HepG2 (cell line): ENCODE measurements around the gene AADACL4. TPM values are rescaled to one million over a fixed set of nuclear protein-coding genes. Genes with fewer than 3 reads are reported as not detected.
A peak's percentile ranks its signal among the peaks of the same experiment; 100 is the strongest.

ENCODE experiments used
- ATAC-seq: fragments of 200-7000 bp; cut with Tn5 transposase; 3 replicates; pipeline ENCODE4 v1.9.1; 2020; ENCODE audit warnings: mild to moderate bottlenecking, moderate library complexity
- BruUV-seq: library from RNA; stranded (reverse); fragments of 400-500 nt; replicated peaks from 2 replicates; lab custom pipeline; 2021; lab: Mats Ljungman, UMichigan
- CTCF ChIA-PET: fragments of 300-600 bp; formaldehyde crosslinking; extraction: SDS; loops from one replicate; lab custom pipeline; 2021; ENCODE audit warnings: low total read pairs, inconsistent platforms, low intra/inter-chr PET ratio; lab: Yijun Ruan, JAX
- POLR2A ChIA-PET: fragments of 350-600 bp; sonication (Branson Sonifier 250); formaldehyde crosslinking; loops from one replicate; lab custom pipeline; 2020; ENCODE audit warnings: antibody characterized with exemption, inconsistent platforms; lab: Yijun Ruan, JAX
- DNase-seq: peaks from one replicate; pipeline ENCODE4 v3.0.0-alpha.2; 2015; ENCODE audit warnings: low spot score
- FAIRE-seq: peaks from 3 replicates; lab custom pipeline; 2011; peaks lifted over from hg19 to GRCh38; lab: Jason Lieb, UNC
- H2AFZ ChIP-seq: one replicate; pipeline ENCODE4 v1.6.1; 2011; ENCODE audit warnings: low read length, inconsistent platforms
- H3K27ac ChIP-seq: fragments of 300-600 bp; 3 replicates; pipeline ENCODE4 v1.8.0; 2011; ENCODE audit warnings: mixed run types, mild to moderate bottlenecking, mixed read lengths, low read length, inconsistent platforms; ENCODE audit not compliant: insufficient read depth; ENCODE audit errors: extremely low read length
- H3K27me3 ChIP-seq, 2 experiments: fragments of 200-600 bp in 1 of 2; 2 replicates in 1 of 2; 3 replicates in 1 of 2; pipeline versions ENCODE4 v1.6.0 to v1.8.0; 2011; ENCODE audit warnings: low read length in 2 of 2, mild to moderate bottlenecking in 2 of 2, moderate library complexity in 2 of 2, inconsistent platforms in 1 of 2; ENCODE audit not compliant: insufficient read depth in 2 of 2, control insufficient read depth in 1 of 2
- H3K36me3 ChIP-seq, 2 experiments: fragments of 200-600 bp in 1 of 2; replicated peaks in 1 of 2; 2 replicates in 1 of 2; 3 replicates in 1 of 2; pipeline versions ENCODE4 v1.5.1 to v1.8.0; 2011; ENCODE audit warnings: low read length in 2 of 2, inconsistent platforms in 1 of 2; ENCODE audit not compliant: insufficient read depth in 2 of 2, control insufficient read depth in 1 of 2
- H3K4me1 ChIP-seq: 2 replicates; pipeline ENCODE4 v1.5.1; 2012; ENCODE audit warnings: low read length, inconsistent platforms; ENCODE audit not compliant: insufficient read depth
- H3K4me2 ChIP-seq: 2 replicates; pipeline ENCODE4 v1.6.0; 2011; ENCODE audit warnings: low read depth, low read length, inconsistent platforms
- H3K4me3 ChIP-seq, 3 experiments: fragments of 200-600 bp in 1 of 3; sonication (generic), shearing (Covaris generic) in 1 of 3; replicated peaks in 1 of 3; 2 replicates each; pipeline ENCODE4 v1.5.1; 2011 to 2016; ENCODE audit warnings: low read length in 3 of 3, inconsistent platforms in 2 of 3, low read depth in 2 of 3, mild to moderate bottlenecking in 2 of 3, control low read depth in 1 of 3, mixed read lengths in 1 of 3; ENCODE audit not compliant: insufficient read depth in 1 of 3
- H3K79me2 ChIP-seq: one replicate; pipeline ENCODE4 v1.6.1; 2011; ENCODE audit warnings: low read length, inconsistent platforms; ENCODE audit not compliant: insufficient read depth
- H3K9ac ChIP-seq: 2 replicates; pipeline ENCODE4 v1.6.0; 2011; ENCODE audit warnings: mild to moderate bottlenecking, low read depth, low read length, inconsistent platforms; ENCODE audit not compliant: insufficient read depth
- H3K9me3 ChIP-seq: 2 replicates; pipeline ENCODE4 v1.5.1; 2012; ENCODE audit warnings: mild to moderate bottlenecking, low read length
- H4K20me1 ChIP-seq: 2 replicates; pipeline ENCODE4 v1.6.0; 2011; ENCODE audit warnings: inconsistent platforms, mild to moderate bottlenecking, low read length, moderate library complexity; ENCODE audit not compliant: insufficient read depth
- AGO2 ChIP-seq: fragments of 200-400 bp; formaldehyde crosslinking; optimal IDR thresholded peaks from 2 replicates; pipeline ENCODE3; 2017; ENCODE audit warnings: mild to moderate bottlenecking, low read depth, low read length, moderate library complexity
- CENPX ChIP-seq: sonication (generic); formaldehyde crosslinking; IDR thresholded peaks from 2 replicates; pipeline ENCODE4 v1.9.0; 2021; ENCODE audit warnings: mild to moderate bottlenecking, missing genetic modification reagents, moderate library complexity
- FOXP1 ChIP-seq, 2 experiments: fragments of 450-650 bp in 1 of 2; IDR thresholded peaks; 2 replicates each; pipeline ENCODE4 v1.6.1; 2017 to 2018; ENCODE audit warnings: antibody characterized with exemption in 1 of 2
- HINFP ChIP-seq: sonication (generic); formaldehyde crosslinking; IDR thresholded peaks from 2 replicates; pipeline ENCODE4 v1.4.0; 2020; ENCODE audit warnings: low read depth, mild to moderate bottlenecking, missing genetic modification reagents
- HNRNPK ChIP-seq: fragments of 200-400 bp; formaldehyde crosslinking; IDR thresholded peaks from 2 replicates; pipeline ENCODE4 v1.6.1; 2018; ENCODE audit warnings: low read length, low read depth, moderate library complexity, mild to moderate bottlenecking; ENCODE audit not compliant: poor library complexity, severe bottlenecking
- MIER2 ChIP-seq: IDR thresholded peaks from 2 replicates; pipeline ENCODE4 v1.6.1; 2016; ENCODE audit warnings: missing biosample characterization, missing genetic modification reagents
- MIXL1 ChIP-seq: IDR thresholded peaks from 2 replicates; pipeline ENCODE4 v1.6.1; 2016
- RBFOX2 ChIP-seq: fragments of 200-400 bp; formaldehyde crosslinking; IDR thresholded peaks from 2 replicates; pipeline ENCODE4 v1.6.1; 2017; ENCODE audit warnings: low read depth, mild to moderate bottlenecking, low read length
- SAFB2 ChIP-seq: sonication (generic); formaldehyde crosslinking; IDR thresholded peaks from 2 replicates; pipeline ENCODE4 v1.5.1; 2020; ENCODE audit warnings: missing genetic modification reagents, low read depth, mild to moderate bottlenecking, borderline replicate concordance
- ZNF234 ChIP-seq: sonication (generic); formaldehyde crosslinking; conservative IDR thresholded peaks from 2 replicates; pipeline ENCODE4 v1.5.1; 2020; ENCODE audit warnings: mild to moderate bottlenecking, missing genetic modification reagents
- ZNF251 ChIP-seq: sonication (generic); formaldehyde crosslinking; IDR thresholded peaks from 2 replicates; pipeline ENCODE4 v1.9.0; 2021; ENCODE audit warnings: mild to moderate bottlenecking, missing genetic modification reagents
- ZNF280D ChIP-seq: sonication (generic); formaldehyde crosslinking; IDR thresholded peaks from 2 replicates; pipeline ENCODE4 v1.5.1; 2020; ENCODE audit warnings: mild to moderate bottlenecking, missing genetic modification reagents
- WGBS: methylation state at CpG from one replicate; pipeline ENCODE4 v1.1.6; 2017; ENCODE audit warnings: low lambda C conversion rate; 5-methylcytosine and 5-hydroxymethylcytosine counted together
- in situ Hi-C: cut with HindIII; loops from 2 replicates; pipeline ENCODE4 v1.10.0; 2017; ENCODE audit warnings: low pct_unique_long_range_greater_than_20kb; ENCODE audit not compliant: extremely low pct_ligation_motif_present
- intact Hi-C: fragments of 100-400 bp; cut with micrococcal nuclease; formaldehyde crosslinking; loops from one replicate; pipeline ENCODE4 v1.10.0; 2022; ENCODE audit not compliant: unreplicated experiment
- polyA plus RNA-seq, 8 experiments: library from polyadenylated mRNA; depleted of rRNA in 3 of 8; stranded (reverse) in 7 of 8; unstranded in 1 of 8; fragments of >200 nt; fragmentation: Illumina TruSeq in 4 of 8; extraction: Trizol in 4 of 8; gene quantifications; 2 replicates each; pipeline versions ENCODE4 v1.2.1 to v1.2.3, GENCODE V29; 2011 to 2016; ENCODE audit warnings: low read depth in 4 of 8, missing spikeins in 1 of 8, mixed read lengths in 1 of 8; ENCODE audit not compliant: insufficient read depth in 1 of 8
- total RNA-seq, 5 experiments: library from RNA; depleted of rRNA; stranded (reverse); fragments of >200 nt; fragmentation: Illumina TruSeq; extraction: Trizol; gene quantifications; 2 replicates each; pipeline ENCODE4 v1.2.3, GENCODE V29; 2016; ENCODE audit warnings: low read depth in 1 of 5

The AADACL4 gene
- total and polyA plus RNA-seq, 2 of the 13 experiments (the other 11 are each of a cell fraction or from before 2014, with no cell fraction given), result not detected

DNA sequence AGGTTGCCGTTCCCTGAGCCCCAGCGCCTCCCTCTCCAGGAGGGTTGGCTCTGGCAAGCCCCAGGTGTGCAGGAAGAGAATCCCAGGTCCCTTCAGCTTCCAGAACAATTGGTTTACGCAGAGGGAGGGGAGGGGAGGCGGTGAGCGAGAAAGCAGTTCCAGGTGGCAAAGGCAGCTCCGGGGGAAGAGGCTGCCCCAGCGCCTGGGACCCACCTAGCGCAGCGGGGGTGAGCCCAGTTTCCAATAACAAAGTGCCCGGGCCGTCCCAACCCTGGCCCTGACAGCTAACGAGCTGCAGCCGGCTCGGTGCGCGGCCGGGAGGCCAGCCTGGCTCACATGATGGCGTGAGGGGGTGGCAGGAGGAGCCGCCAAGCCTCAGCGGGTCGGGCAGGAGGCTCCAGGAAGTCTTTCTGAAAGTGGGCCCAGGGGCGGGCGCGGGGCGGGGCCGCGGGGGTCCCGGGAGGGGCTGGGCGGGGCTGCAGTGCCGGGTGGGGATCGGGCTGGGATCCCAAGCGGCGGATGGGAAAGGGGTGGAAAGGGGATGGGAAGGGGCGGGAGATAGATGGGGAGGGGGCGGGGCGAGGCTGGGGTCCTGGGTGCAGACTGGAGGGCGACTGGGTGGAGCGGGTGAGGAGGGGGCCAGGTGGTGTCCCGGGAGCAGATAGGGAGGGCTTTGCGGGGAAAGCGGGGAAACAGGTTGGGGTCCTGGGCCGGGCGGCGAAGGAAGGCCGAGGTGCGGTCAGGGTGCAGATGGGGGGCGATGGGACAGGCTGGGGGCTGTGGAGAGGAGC is 48.7 kb upstream of the AADACL4 start:
- POLR2A ChIA-PET, result interaction anchor here (17.4 kb wide), 1 partner anchor 22 kb away, joined by 357 read pairs; the partner anchor contains the start of gene DHRS3
- in situ Hi-C loops, result no loop called here
- peaks cover 65% of the 10 kb centered on the region for H3K4me1 ChIP-seq
- H3K4me3 ChIP-seq, result no peak overlapping the region
- CTCF ChIA-PET, result no interaction called here
- TF ChIP-seq RBFOX2, result peak; percentile 46; the same call in 1 of the 2 replicates
- peak; percentile 90 for TF ChIP-seq AGO2
- TF ChIP-seq HNRNPK, result peak; percentile 66
- no peak for TF ChIP-seq ZNF234 (CRISPR knock-in tag)
- intact Hi-C loops, result no loop called here
- H3K27me3 ChIP-seq, result no peaks in the 10 kb centered on the region
- BruUV-seq, result no TSS peak
- no peak overlapping the region for H3K4me2 ChIP-seq
- DNase-seq, result no peak
- ATAC-seq, result no peak
- H3K36me3 ChIP-seq, result peaks cover 10 to 74% of the 10 kb centered on the region in 2 experiments
- H3K9ac ChIP-seq, result no peak overlapping the region
- FAIRE-seq, result no peak
- peaks cover 87% of the 10 kb centered on the region for H4K20me1 ChIP-seq
- H3K79me2 ChIP-seq, result peaks cover 80% of the 10 kb centered on the region
- H2AFZ ChIP-seq, result no peak overlapping the region
- no peaks in the 10 kb centered on the region for H3K9me3 ChIP-seq
- 96% methylated on average over 39 of the region's 47 CpGs for WGBS
- no peak overlapping the region for H3K27ac ChIP-seq

GRCh38 chr1:12595757-12596006 is 48.2 kb upstream of the AADACL4 start:
- H2AFZ ChIP-seq, result no peak overlapping the region
- H4K20me1 ChIP-seq, result peaks cover 88% of the 10 kb centered on the region
- no peak for FAIRE-seq
- no peak overlapping the region for H3K27ac ChIP-seq
- POLR2A ChIA-PET, result interaction anchor here (17.4 kb wide), 1 partner anchor 22 kb away, joined by 357 read pairs; the partner anchor contains the start of gene DHRS3
- CTCF ChIA-PET, result no interaction called here
- TF ChIP-seq MIXL1 (CRISPR knock-in tag), result no peak
- TF ChIP-seq CENPX, result no peak
- no peak for TF ChIP-seq MIER2
- TF ChIP-seq SAFB2 (CRISPR knock-in tag), result no peak
- TF ChIP-seq ZNF251, result no peak
- no peak for TF ChIP-seq HINFP
- TF ChIP-seq ZNF280D (CRISPR knock-in tag), result no peak
- TF ChIP-seq FOXP1 (IDR thresholded peaks at IDR 0.05), result no peak
- TF ChIP-seq FOXP1 (CRISPR knock-in tag; IDR thresholded peaks at IDR 0.05), result no peak
- TF ChIP-seq, all 625 proteins: peak for 0
- ATAC-seq, result no peak; the same call in 2 of the 3 replicates
- 93% methylated on average over 11 of the region's 18 CpGs for WGBS
- H3K4me1 ChIP-seq, result peaks cover 70% of the 10 kb centered on the region
- H3K4me2 ChIP-seq, result no peak overlapping the region
- H3K9ac ChIP-seq, result no peak overlapping the region
- peaks cover 83% of the 10 kb centered on the region for H3K79me2 ChIP-seq
- no TSS peak for BruUV-seq
- no peaks in the 10 kb centered on the region for H3K9me3 ChIP-seq
- H3K4me3 ChIP-seq, result no peak overlapping the region
- H3K36me3 ChIP-seq, result peaks cover 13 to 76% of the 10 kb centered on the region in 2 experiments
- intact Hi-C loops (no loop called here), in situ Hi-C loops (no loop called here)
- no peaks in the 10 kb centered on the region for H3K27me3 ChIP-seq
- DNase-seq, result no peak
